H7 (cell line): ENCODE results near the gene CIAO3. TPM values are rescaled to one million over a fixed set of nuclear protein-coding genes. Genes with fewer than 3 reads are reported as not detected.

ENCODE experiments used
- DNase-seq: peaks from one replicate; pipeline ENCODE4 v3.0.0; 2012
- H3K27me3 ChIP-seq: 2 replicates; pipeline ENCODE4 v1.6.0; 2011; ENCODE audit warnings: mild to moderate bottlenecking, low read length; ENCODE audit not compliant: control insufficient read depth, insufficient read depth
- H3K36me3 ChIP-seq: replicated peaks from 2 replicates; pipeline ENCODE4 v1.5.1; 2011; ENCODE audit warnings: low read length; ENCODE audit not compliant: control insufficient read depth, insufficient read depth
- H3K4me3 ChIP-seq: 2 replicates; pipeline ENCODE4 v1.5.1; 2011; ENCODE audit warnings: low read depth, mild to moderate bottlenecking, control low read depth, low read length, moderate library complexity; ENCODE audit not compliant: insufficient read depth
- total RNA-seq: library from RNA; depleted of rRNA; stranded (reverse); fragments of >200 nt; shearing (Covaris generic); gene quantifications from 2 replicates; pipeline ENCODE4 v1.2.3, GENCODE V29; 2014

CIAO3 gene
- total RNA-seq, 1 experiment from 2014 or later = 46.1 TPM

- DNase-seq = no peak
- Histone ChIP-seq H3K27me3 (peaks cover 14% of the 10 kb centered on the region; the same call in 1 of the 2 replicates), H3K4me3 (peak overlapping the region; percentile 14), H3K36me3 (no peaks in the 10 kb centered on the region)
These were observed 18.8 kb downstream of the CIAO3 start for GRCh38 chr16:721765-722540.

- Histone ChIP-seq H3K27me3 (peaks cover 14% of the 10 kb centered on the region; the same call in 1 of the 2 replicates), H3K36me3 (no peaks in the 10 kb centered on the region), H3K4me3 (peak within 1 kb of the TSS; percentile 80)
- peak; percentile 99 for DNase-seq
These were observed 19.6 kb downstream of the CIAO3 start, which contains the start of gene ANTKMT for GRCh38 chr16:720990-721764. Gene ANTKMT, plus strand, starts transcription at chr16:721146. Its CDS starts 129 bp downstream, at chr16:721275.

- peak overlapping the region; percentile 80 for H3K4me3 ChIP-seq
- DNase-seq = peak; percentile 93
- no peaks in the 10 kb centered on the region for H3K36me3 ChIP-seq
- peaks cover 15% of the 10 kb centered on the region for H3K27me3 ChIP-seq
These were observed 20.3 kb downstream of the CIAO3 start for GRCh38 chr16:720447-720989.

- Histone ChIP-seq H3K36me3 (no peaks in the 10 kb centered on the region), H3K4me3 (peak overlapping the region; percentile 80)
- no peak for DNase-seq
These were observed 20.9 kb downstream of the CIAO3 start for GRCh38 chr16:719815-720446.

DNA sequence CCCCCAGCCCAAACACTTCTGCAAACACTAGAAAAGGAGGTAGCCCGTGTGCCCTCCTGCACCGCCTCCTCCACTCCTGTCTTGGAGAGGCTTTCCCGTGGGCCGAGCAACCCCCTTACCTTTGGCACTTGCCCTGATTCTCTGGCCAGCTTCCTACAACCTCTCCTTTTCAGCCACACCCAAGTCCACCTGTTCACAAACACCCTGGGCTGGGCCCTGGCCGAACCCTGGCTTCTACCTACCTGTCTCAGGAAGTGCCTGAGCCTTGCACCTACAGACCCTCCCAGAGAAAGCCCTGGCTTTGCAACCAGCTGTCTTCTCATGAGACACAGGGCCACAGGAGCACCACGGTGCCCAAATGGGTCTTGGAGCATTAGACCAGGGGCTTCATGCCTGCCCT lies 21.9 kb downstream of the CIAO3 start:
- no peaks in the 10 kb centered on the region for H3K36me3 ChIP-seq
- DNase-seq = no peak
- peaks cover 27% of the 10 kb centered on the region for H3K27me3 ChIP-seq
- H3K4me3 ChIP-seq = no peak overlapping the region

More at GRCh38 chr16:719815-720446, 20.9 kb downstream of the CIAO3 start:
- peaks cover 19% of the 10 kb centered on the region for H3K27me3 ChIP-seq

GRCh38 chr16:718389-718788 lies 22.4 kb downstream of the CIAO3 start:
- H3K27me3 ChIP-seq = peaks cover 29% of the 10 kb centered on the region
- no peak overlapping the region for H3K4me3 ChIP-seq
- no peak for DNase-seq
- H3K36me3 ChIP-seq = no peaks in the 10 kb centered on the region

GRCh38 chr16:717450-718245 lies 23.1 kb downstream of the CIAO3 start:
- DNase-seq = no peak
- H3K27me3 ChIP-seq = peaks cover 29% of the 10 kb centered on the region

GRCh38 chr16:716768-717325 lies 23.9 kb downstream of the CIAO3 start:
- H3K27me3 ChIP-seq = peaks cover 29% of the 10 kb centered on the region
- no peak overlapping the region for H3K4me3 ChIP-seq
- H3K36me3 ChIP-seq = no peaks in the 10 kb centered on the region
- DNase-seq = no peak

More at GRCh38 chr16:717450-718245, 23.1 kb downstream of the CIAO3 start:
- no peak overlapping the region for H3K4me3 ChIP-seq
- H3K36me3 ChIP-seq = no peaks in the 10 kb centered on the region

DNA sequence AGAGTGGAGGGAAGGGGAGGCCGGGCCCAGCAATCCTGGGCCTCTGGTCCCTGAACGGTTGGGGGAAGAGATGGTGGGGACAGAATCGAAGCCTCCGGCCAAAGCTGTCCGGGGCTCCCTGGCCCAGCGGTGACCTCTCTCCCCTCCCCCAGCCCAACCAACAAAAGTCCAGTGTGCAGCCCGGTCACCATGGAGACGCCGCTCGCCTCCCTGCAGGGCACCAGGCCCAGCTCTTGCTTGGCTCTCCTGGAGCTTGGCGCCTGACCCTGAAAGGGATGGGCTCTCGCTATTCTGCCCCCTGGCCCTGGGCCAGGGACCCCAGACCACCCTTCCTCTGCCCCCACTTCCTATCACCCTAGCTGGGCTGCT lies 24.6 kb downstream of the CIAO3 start:
- peak; percentile 90 for DNase-seq
- Histone ChIP-seq H3K4me3 (peak overlapping the region; percentile 32; the same call in 1 of the 2 replicates), H3K27me3 (peaks cover 29% of the 10 kb centered on the region), H3K36me3 (no peaks in the 10 kb centered on the region)

GRCh38 chr16:715477-716199 lies 25.2 kb downstream of the CIAO3 start:
- peak overlapping the region; percentile 59 for H3K4me3 ChIP-seq
- H3K27me3 ChIP-seq = peaks cover 31% of the 10 kb centered on the region
- H3K36me3 ChIP-seq = no peaks in the 10 kb centered on the region
- DNase-seq = peak; percentile 92

DNA sequence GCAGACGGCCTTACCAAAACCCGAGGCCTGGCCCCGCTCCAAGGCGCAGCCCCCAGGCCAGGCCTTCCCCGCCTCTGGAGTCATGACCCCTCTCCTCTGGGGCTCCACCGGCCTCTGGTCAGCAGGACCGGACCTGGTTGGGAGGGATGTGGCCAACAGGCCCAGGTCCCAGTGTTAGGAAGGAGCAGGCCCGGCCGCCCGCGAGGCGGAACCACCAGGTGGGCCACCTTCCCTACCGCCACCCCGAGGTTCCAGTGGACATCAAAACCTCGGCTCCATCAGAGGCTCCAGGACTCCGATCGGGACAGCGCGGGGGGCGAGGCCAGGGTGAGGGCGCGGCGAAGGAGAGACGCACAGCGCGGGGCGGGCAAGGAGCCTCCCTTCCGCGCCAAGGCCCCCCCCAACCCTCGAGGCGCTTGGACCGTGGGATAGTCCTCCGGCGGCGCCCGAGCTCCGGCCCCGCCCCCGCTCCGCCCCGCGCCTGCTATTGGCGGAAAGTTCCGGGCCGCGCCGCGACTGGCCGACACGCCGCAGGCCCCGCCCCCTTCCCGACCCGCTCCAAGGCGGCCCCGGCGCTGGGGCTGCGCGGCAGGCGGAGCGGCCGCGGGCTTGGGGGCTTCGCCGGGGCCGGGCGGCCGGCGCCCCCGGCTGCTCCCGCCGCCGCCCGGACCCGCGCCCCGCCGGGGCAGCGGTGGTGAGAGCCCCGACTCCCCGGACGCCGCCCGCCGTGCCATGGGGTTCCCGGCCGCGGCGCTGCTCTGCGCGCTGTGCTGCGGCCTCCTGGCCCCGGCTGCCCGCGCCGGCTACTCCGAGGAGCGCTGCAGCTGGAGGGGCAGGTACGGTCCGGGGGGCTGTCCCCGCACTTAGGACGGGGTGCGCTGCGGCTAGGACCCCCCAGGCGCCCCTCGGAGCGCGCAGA lies 26.0 kb downstream of the CIAO3 start, which contains the start of gene METRN:
METRN (plus strand) TSS at position 561 of the 919 bp plus-strand sequence; CDS start at position 733, 172 bp downstream.
- peaks cover 35% of the 10 kb centered on the region for H3K27me3 ChIP-seq
- H3K4me3 ChIP-seq = peak within 1 kb of the TSS; percentile 59
- DNase-seq = peak; percentile 99
- no peaks in the 10 kb centered on the region for H3K36me3 ChIP-seq

DNA sequence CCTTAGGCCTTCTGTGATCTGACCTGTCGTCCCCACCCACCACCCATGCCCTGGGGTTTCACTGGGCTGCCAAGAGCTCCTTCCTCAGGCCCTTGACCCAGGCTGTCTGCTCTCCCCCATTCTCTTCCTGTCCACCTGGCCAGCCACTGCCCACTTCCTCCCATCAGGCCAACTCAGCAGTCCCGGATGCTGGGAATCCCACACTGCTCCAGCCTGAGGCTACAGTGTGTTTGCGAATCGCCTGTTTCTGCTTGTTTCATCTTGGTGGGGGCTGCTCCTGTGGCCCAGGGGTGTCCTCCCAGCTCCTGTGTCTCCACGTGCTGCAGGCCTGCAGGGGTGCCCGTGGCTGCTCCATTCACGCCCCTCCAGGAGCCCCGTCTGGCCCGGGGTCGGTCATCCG lies 26.7 kb downstream of the CIAO3 start:
- Histone ChIP-seq H3K4me3 (no peak overlapping the region), H3K27me3 (peaks cover 39% of the 10 kb centered on the region), H3K36me3 (no peaks in the 10 kb centered on the region)
- no peak for DNase-seq
